ENCODE measurements around the gene LIN7C.
"Not testable (repeated sequence)": the region's sequence is repeated elsewhere in the genome, so short reads cannot be mapped to it uniquely, and the experiment has no call there.

Gene LIN7C

DNA sequence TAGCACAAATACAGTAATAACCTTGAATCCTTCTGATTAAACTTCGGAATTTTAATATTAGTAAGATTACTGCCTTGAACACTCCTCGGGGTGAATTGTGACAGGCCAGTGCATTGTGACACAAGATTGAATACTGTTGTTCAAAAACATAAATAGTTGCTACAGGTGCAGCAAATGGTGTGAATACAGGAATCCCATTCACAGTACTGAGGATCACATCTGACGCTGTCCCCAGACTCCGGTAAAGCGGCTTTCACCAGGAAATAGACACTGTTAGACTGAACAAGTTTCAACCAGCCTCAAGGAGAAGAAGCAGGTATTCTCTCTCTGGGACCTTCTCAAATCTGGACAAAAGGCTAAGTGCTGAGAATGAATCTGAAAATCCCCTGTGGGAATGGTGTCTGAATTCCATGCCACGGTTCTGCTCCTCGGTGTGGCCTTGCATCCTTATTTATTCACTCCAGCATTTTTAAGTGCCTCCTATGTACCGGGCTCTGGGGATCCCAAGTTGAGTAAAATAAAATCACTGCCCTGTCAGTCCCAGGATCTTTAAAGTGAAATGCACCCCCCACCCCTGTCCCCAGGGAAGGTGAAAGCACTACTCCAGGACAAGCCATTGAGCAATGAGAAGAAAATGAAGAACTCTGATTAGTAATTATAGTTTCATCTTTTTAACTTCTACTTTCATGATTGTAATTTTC lies 37.4 kb downstream of the LIN7C start:
- DNase-seq = no peak

DNA sequence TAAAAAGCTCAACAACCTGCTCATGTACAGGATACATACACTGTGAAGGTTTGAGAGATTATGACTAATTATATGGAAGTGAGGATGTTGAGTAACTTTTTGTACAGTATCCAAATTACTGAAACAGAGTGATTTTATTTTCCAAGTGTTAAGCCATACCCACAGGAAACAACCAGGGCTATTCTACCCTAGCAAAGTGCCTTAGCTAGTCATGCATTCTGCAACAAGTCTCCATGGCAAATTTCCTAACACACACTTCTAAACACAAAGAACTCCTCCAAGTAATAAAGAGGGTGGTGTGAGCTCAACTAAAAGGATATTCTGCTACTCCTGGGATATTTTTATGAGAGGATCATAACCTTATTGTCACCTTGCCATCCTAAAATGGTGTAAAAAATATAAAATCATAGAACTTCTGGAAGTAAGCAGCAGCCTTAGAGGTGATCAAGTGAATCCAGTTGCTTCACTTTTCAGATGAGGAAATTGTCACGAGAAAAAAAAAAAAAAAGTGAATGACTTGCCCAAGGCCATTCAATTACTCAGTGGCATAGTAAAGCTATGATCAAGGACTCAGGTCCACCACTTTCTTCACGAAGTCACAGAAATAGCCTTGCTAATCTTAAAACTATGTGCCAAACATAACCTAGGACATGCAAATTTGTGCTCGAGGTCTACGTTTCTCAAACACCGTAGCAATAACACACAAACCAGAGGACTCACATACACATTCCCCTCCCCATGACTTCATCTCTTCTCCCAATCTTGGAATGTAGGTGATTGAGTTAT lies 38.2 kb downstream of the LIN7C start:
- DNase-seq = no peak

DNA sequence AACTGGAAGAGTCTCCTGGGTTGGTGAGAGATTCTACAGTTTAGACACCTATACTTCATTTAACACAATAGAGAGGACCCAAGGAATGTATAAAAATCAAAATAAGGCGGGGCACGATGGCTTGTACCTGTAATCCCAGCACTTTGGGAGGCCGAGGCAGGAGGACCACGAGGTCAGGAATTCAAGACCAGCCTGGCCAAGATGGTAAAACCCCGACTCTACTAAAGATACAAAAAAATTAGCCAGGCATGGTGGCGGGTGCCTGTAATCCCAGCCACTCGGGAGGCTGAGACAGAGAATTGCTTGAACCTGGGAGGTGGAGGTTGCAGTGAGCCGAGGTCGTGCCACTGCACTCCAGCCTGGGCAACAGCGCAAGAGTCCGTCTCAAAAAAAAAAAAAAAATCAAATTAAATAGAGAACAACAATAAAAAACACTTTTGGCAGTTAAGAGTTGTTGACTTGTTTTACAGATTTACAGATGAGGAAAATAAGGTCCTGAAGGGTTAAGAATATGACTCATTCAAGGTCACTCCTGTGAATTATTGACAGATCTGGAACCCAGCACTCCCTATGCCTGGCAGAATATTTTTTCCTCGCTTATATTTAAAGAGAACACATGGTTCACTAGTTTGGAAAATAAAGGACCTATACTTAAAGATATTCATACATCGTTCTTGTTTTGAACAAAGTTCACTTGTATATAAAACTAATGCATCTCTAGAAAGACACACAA lies 39.2 kb downstream of the LIN7C start:
- no peak for DNase-seq

DNA sequence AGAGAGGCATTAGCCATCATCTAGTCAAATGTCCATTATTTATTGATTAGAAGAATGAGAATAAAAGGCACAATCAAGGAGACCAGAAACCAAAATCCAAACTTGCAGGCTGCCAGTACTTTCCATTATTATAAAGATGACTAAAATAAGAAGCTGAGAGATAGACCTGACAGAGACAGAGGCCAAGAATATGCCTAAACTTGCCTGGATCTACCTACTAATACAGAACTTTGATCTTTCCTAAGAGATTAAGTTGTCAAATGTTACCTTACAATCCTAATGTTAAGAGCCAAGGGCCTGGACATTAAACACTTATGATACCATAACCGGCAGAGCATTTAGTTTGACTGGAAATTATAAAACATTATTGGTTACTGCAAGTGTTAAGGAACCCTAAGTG lies 40.2 kb downstream of the LIN7C start:
- no peak for DNase-seq

DNA sequence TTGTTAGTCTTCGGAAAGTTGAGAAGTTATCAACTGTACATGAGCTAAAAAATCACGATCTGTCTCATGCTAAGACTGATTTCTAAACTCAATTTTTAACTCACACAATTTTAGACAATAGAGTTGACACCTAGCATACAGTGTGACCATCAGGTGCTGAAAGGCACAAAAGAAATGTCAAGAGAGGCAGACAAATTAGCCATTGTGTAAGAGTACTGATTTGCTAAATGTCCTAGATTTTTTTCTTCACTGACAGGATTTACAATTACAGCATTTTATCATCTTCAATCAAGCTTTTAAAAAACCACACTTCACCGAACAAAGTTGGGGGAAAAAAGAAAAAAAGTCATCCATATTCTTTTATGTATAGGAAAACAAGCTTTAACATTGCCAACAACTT lies 40.9 kb downstream of the LIN7C start:
- DNase-seq = no peak

DNA sequence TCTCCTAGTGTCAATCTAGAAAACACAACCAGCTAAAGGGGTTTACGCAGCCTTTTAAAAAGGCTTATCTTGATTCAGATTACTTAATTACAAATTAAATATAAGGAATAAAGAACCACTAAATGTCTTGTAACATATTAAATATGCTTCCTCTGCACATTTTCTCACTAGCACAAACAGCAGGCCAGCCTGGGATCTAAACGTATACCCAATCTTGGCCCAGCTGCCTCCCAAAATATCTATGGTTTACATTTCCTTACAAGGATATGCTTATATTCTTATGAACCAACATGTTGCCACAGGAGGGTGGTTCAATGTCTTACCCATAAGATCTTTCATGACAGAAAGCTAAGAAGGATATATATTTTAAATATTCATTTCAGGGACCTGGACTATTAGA lies 41.7 kb downstream of the LIN7C start:
- no peak for DNase-seq

DNA sequence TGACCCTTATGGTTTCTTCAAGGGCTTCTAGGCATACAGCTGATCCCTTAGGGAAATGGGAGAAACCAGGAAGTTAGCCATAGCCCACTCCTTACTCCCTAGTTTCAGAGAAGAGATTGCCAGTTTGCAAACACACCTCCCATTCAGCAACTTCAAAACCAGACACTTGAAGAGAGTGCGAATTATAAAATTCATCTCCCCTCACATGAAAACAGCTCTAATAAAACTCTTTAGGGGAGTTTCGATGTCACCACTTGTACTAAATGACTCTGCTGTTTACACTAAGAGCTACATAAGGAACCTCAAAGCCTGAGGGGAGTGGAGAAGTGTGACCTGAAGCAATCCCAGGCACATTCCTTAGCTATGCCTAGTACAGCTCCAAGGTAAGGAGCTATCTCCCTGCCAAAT lies 42.3 kb downstream of the LIN7C start:
- DNase-seq = no peak

DNA sequence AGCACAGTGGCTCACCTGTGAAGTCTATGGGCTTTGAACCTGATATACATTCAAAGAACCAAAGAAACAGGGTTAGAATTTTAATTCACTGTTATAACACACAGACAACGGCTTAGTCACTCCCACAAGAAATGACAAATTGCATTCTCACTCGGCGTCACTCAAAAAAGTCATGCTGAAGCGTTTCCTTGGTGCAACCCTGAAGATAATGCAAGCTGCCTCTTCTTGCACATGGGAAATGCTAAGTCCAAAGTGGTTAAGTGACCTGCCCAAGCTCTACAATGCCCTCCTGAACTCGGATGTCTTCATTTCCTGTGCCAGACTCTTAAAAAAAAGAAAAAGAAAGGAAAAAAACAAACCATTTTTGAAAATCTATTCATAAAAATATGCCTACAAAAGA lies 44.0 kb downstream of the LIN7C start:
- no peak for DNase-seq

DNA sequence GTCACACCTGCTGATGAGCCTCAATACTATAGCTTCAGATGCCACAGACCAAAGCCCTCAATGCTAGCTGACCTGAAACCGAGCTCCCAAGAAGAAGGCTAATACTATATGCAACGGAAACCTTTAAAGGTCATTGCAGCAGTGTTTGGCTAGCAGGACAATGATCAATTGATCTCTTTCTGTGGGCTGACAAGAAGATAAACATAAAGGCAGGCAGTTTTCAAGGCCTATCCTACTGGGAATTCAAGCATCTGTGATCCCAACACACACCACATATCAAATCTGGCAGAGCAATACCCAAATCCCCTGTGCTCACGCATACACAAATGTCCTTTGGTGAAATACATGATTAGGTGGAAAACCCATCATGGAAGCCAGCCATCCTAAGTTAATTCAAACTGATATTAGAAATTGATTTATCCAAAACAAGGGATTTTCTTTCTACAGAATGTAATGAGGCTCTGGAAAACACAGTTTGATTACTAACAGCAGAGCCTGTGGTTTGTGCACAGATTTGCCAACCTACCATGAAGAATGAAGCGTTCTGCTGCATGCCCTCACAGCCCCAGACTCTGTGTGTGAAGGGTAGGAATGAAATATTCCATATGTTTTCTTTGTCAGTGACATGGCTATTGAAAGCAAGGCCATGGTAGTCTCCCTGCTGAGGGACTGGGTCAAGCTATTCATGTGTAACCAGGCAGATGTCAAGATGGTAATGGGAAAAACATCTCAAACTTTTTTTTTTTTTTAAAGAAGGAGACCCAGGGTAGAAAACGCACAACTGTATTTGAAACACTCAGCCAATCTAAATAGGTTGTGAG lies 46.2 kb downstream of the LIN7C start:
- no peak for DNase-seq

DNA sequence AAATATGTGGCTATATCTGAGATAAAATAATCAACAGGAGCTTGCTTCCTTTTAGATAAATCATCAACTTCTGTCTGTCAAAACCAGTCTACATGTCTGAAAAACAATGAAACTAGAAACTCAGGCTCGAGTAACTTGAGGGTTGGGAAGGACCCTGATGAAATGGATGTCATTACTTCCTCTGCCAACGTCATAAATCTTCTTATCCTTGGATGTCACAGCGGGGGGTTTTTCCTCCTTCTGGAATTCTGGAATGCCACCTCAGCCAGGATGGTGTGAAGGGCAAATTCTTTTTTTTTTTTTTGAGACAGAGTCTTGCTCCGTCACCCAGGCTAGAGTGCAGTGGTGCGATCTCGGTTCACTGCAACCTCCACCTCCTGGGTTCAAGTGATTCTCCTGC lies 47.4 kb downstream of the LIN7C start:
- no peak for DNase-seq

DNA sequence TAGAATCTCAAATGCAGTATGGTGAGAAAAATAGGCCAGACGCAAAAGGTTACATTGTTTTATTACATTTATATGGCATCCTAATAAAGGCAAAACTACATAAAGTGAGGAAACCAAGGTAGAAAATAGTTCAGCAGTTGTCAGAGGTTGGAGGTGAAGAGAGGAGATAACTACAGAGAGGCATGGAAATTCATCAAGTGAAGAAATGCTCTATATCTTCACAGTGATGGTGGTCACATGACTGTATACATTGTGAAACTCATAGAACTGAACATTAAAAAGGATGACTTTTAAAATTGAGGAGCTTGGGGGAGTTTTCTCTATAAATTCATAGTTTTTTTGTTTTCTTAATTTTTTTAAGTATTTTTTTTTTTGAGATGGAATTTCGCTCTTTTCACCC lies 48.4 kb downstream of the LIN7C start:
- DNase-seq = no peak

DNA sequence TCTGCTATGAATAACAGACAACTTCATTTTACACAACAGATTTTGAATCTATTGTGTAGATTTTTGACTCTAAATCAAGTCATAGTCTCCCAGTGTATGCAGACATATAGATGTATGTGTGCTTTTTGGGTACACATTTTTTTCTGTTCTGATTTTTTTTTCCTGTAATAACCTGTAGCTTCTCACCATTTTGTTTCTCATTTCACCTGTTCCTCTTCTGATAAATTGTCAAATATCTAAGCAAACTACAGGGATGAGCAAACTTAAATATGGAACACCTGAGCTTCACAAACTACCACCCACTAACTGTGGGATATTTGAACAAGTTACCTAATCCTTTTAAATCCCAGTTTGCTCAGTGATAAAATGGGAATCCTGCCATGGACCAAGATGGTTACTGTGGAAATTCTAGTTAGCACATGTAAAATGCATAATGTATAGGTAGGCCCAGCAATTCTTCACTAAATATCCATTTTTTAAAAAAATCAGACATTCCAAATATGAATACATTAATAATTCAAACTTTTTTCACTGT lies 49.7 kb downstream of the LIN7C start:
- no peak for DNase-seq

DNA sequence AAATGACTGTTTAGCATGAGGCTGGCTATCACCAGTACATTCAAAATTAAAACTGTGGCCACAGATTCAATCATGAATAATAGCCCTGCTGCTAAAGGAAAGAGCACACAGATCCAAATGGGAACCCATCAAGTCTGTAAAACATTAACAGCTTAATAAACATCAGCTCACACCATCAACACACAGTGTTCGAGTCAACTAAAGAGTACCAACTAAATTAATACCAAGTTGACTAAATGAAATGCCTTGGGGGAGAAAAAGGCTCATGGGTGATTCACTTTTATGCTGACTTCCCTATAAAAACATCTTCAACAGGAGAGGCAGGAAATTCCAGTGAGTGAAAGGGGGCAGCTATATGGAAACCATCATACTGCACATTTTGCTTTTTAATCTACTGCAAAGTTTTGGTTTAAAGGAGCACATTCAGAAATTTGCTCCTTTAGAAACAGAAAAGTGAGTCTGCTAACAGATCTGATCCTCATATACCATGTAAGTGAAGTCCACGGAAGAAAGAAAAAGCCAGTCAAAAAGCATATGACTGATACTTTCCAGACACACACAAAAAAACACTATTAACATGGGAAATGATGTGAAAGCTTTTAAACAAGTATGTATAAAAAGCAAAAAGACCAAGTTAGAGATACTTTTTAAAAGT lies 50.3 kb downstream of the LIN7C start:
- no peak for DNase-seq

DNA sequence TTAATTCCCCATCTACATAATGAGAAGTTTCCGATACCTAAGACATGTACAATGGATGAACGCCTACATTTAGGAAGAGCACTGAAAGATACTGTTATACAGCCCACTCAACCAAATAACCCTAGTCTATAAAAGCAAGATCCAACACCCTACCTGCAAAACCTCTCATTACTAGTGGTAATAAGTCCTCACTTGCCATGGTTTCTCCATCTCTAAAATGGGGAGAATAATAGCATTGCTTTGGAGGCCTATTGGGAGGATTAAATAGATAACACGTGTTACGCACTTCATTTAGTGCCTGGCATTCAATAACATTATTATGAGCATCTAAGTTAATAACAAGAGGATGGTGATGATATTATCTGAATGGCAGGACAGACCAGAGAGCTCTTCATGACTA lies 50.9 kb downstream of the LIN7C start:
- no peak for DNase-seq

DNA sequence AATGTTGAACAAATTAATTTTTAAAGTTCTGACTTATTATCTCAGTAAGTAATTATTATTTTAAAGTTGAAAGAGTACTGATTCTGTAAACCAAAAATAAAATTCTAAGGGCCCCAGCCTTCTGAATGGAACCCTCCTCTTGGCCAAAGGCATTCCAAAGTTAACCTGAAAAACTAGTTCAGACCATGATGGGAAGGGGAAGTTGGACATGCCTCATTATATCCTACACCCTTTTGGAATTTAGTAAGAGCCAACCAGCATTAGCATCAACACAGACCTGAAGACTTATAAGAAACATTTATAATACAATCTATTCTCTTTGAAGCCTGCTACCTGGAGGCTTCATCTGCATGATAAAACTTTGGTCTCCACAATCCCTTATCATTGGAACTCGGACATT lies 52.9 kb downstream of the LIN7C start:
- no peak for DNase-seq

DNA sequence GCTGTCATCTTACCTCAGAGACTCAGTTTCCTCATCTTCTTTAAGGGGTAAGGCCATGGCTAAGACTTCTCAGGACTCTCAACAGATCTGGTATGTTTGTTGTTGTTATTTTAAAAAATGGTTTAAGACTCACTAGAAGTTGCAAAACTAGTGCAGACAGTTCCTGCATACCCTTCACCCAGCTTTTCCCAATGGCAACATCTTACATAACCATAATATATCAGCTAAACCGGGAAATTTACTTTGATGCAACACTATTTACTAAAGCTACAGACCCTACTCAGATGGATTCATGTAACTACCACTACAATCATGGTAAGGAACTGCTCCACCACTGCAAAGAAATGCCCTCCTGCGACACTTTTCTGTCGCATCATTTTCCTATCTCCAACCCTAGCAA lies 54.4 kb downstream of the LIN7C start:
- no peak for DNase-seq

DNA sequence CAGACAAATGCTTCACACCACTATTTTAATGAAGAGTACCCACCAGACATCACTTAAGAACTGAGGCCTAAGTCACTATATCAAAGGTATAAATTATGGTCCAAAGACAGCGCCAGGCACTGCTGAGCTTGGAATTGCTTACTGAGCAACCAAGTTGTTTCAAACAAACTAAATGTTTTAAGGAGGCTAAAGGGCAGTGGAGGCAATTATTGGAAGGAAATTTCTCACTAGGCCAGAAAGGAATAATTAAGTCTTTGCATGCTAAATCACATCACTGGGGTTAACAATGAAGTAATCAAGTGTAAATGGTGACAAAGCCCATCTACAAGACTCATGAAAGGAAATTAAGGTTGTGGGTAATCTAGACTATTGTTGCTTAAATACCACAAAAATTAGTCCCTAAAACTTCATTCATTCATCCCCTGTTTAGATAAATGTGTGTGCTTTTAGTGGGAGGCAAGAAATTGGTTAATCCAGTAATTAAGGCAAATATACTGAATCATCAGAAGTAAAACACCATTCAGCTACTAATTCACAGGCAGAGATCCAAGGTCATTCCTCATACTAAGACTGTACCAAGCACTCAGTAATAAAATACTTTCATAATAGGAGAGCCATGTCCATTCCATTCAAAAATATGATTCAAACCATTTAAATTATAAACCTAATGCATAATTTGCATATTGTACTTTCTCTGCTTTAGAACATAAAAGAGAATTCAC lies 55.2 kb downstream of the LIN7C start:
- DNase-seq = no peak

DNA sequence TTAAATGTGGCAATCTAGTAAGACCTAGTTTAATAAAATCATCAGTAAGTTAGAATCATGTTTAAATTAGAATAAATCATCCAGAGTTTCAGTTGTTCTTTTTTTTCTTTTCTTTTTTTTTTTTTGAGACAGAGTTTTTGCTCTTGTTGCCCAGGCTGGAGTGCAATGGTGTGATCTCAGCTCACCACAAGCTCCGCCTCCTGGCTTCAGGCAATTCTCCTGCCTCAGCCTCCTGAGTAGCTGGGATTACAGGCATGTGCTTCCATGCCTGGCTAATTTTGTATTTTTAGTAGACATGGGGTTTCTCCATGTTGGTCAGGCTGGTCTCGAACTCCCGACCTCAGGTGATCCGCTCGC lies 58.4 kb downstream of the LIN7C start:
- DNase-seq = not testable (repeated sequence)

DNA sequence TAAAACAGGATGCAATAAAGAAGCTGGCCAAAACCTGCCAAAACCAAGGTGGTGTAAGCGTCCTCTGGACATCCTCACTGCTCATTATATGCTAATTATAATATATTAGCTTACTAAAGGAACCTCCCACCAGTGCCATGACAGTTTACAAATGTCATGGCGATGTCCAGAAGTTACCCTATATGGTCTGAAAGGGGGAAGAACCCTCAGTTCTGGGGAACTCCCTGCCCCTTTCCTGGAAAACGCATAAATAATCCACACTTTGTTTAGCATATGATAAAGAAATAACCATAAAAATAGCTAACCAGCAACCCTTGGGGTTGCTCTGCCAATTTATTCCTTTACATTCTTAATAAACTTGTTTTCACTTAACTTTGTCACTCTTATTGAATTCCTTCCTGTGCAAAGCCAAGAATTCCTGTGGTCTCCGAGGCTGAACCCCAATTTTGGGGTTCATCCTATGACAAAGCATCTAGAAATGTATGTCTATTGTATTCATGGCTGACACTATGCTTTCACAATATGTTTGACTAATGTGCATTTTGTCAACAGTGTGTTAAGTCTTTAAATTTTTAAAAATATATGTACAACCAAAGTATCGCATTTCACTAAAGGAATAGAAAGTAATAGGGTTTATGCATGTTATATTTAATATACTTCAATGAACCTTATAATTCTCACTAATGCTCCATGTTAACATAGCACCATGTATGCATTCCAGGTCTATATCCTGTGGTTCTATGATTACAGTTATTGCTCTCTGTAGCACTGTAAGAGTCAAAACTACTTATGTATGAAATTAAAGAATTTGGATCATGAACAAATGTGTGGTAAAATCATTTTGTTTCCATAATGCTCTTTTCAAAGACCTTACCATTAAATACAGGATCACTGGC lies 59.0 kb downstream of the LIN7C start:
- no peak for DNase-seq

DNA sequence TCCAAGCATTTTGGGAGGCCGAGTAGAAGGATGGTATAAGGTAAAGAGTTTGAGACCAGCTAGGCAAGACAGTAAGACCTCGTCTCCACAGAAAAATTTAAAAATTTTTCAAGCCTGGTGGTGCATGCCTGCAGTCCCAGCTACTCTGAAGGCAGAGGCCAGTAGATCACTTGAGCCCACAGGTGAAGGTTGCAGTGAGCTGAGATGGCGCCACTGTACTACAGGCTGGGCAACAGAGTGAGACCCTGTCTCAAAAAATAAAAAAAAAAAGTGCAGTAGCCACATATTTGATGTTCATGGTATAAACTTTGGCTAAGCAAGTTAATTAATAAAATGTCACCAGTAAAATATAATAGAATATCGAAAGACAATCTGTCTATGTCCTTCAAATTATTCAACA lies 60.9 kb downstream of the LIN7C start:
- no peak for DNase-seq

DNA sequence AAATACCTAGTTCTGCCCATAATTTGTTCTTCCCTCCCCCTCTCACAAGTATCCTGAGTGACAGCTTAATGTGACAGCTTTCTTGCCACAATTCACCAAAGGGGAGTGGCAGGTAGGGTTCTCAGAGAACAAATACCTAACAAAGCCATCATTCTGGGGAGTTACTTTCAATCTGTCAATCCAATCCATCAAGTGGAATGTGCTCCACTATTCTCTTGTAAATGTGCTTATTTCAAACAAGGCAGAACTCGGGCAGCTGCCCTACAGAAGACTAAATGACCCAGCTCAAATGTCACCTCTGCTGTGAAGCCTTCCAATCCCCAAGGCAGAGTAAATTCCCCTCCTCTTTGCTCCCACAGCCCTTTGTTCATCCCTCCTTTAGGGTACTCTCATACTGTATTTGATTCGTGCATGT lies 61.8 kb downstream of the LIN7C start:
- peak; percentile 100 for DNase-seq
